HepG2 (cell line): ENCODE data around the gene ARHGAP22. TPM values are rescaled to one million over a fixed set of nuclear protein-coding genes. Genes with fewer than 3 reads are reported as not detected.

ENCODE experiments used
- ATAC-seq: fragments of 200-7000 bp; cut with Tn5 transposase; 3 replicates; pipeline ENCODE4 v1.9.1; 2020; ENCODE audit warnings: mild to moderate bottlenecking, moderate library complexity
- BruUV-seq: library from RNA; stranded (reverse); fragments of 400-500 nt; replicated peaks from 2 replicates; lab custom pipeline; 2021; lab: Mats Ljungman, UMichigan
- CTCF ChIA-PET: fragments of 300-600 bp; formaldehyde crosslinking; extraction: SDS; loops from one replicate; lab custom pipeline; 2021; ENCODE audit warnings: low total read pairs, inconsistent platforms, low intra/inter-chr PET ratio; lab: Yijun Ruan, JAX
- POLR2A ChIA-PET: fragments of 350-600 bp; sonication (Branson Sonifier 250); formaldehyde crosslinking; loops from one replicate; lab custom pipeline; 2020; ENCODE audit warnings: antibody characterized with exemption, inconsistent platforms; lab: Yijun Ruan, JAX
- DNase-seq: peaks from one replicate; pipeline ENCODE4 v3.0.0-alpha.2; 2015; ENCODE audit warnings: low spot score
- FAIRE-seq: peaks from 3 replicates; lab custom pipeline; 2011; peaks lifted over from hg19 to GRCh38; lab: Jason Lieb, UNC
- H2AFZ ChIP-seq: one replicate; pipeline ENCODE4 v1.6.1; 2011; ENCODE audit warnings: low read length, inconsistent platforms
- H3K27ac ChIP-seq: fragments of 300-600 bp; 3 replicates; pipeline ENCODE4 v1.8.0; 2011; ENCODE audit warnings: mixed run types, mild to moderate bottlenecking, mixed read lengths, low read length, inconsistent platforms; ENCODE audit not compliant: insufficient read depth; ENCODE audit errors: extremely low read length
- H3K27me3 ChIP-seq, 2 experiments: fragments of 200-600 bp in 1 of 2; 2 replicates in 1 of 2; 3 replicates in 1 of 2; pipeline versions ENCODE4 v1.6.0 to v1.8.0; 2011; ENCODE audit warnings: low read length in 2 of 2, mild to moderate bottlenecking in 2 of 2, moderate library complexity in 2 of 2, inconsistent platforms in 1 of 2; ENCODE audit not compliant: insufficient read depth in 2 of 2, control insufficient read depth in 1 of 2
- H3K36me3 ChIP-seq, 2 experiments: fragments of 200-600 bp in 1 of 2; replicated peaks in 1 of 2; 2 replicates in 1 of 2; 3 replicates in 1 of 2; pipeline versions ENCODE4 v1.5.1 to v1.8.0; 2011; ENCODE audit warnings: low read length in 2 of 2, inconsistent platforms in 1 of 2; ENCODE audit not compliant: insufficient read depth in 2 of 2, control insufficient read depth in 1 of 2
- H3K4me1 ChIP-seq: 2 replicates; pipeline ENCODE4 v1.5.1; 2012; ENCODE audit warnings: low read length, inconsistent platforms; ENCODE audit not compliant: insufficient read depth
- H3K4me2 ChIP-seq: 2 replicates; pipeline ENCODE4 v1.6.0; 2011; ENCODE audit warnings: low read depth, low read length, inconsistent platforms
- H3K4me3 ChIP-seq, 3 experiments: fragments of 200-600 bp in 1 of 3; sonication (generic), shearing (Covaris generic) in 1 of 3; replicated peaks in 1 of 3; 2 replicates each; pipeline ENCODE4 v1.5.1; 2011 to 2016; ENCODE audit warnings: low read length in 3 of 3, inconsistent platforms in 2 of 3, low read depth in 2 of 3, mild to moderate bottlenecking in 2 of 3, control low read depth in 1 of 3, mixed read lengths in 1 of 3; ENCODE audit not compliant: insufficient read depth in 1 of 3
- H3K79me2 ChIP-seq: one replicate; pipeline ENCODE4 v1.6.1; 2011; ENCODE audit warnings: low read length, inconsistent platforms; ENCODE audit not compliant: insufficient read depth
- H3K9ac ChIP-seq: 2 replicates; pipeline ENCODE4 v1.6.0; 2011; ENCODE audit warnings: mild to moderate bottlenecking, low read depth, low read length, inconsistent platforms; ENCODE audit not compliant: insufficient read depth
- H3K9me3 ChIP-seq: 2 replicates; pipeline ENCODE4 v1.5.1; 2012; ENCODE audit warnings: mild to moderate bottlenecking, low read length
- H4K20me1 ChIP-seq: 2 replicates; pipeline ENCODE4 v1.6.0; 2011; ENCODE audit warnings: inconsistent platforms, mild to moderate bottlenecking, low read length, moderate library complexity; ENCODE audit not compliant: insufficient read depth
- CBX5 ChIP-seq: sonication (generic); formaldehyde crosslinking; IDR thresholded peaks from 2 replicates; pipeline ENCODE4 v1.4.0; 2020; ENCODE audit warnings: missing genetic modification reagents, borderline replicate concordance
- DZIP1 ChIP-seq: sonication (generic); formaldehyde crosslinking; IDR thresholded peaks from 2 replicates; pipeline ENCODE4 v1.5.0; 2020; ENCODE audit warnings: mild to moderate bottlenecking, missing genetic modification reagents
- GATAD1 ChIP-seq: IDR thresholded peaks from 2 replicates; pipeline ENCODE4 v1.6.1; 2016; ENCODE audit warnings: missing genetic modification reagents, missing compliant biosample characterization
- HDAC2 ChIP-seq: sonication (generic); formaldehyde crosslinking; IDR thresholded peaks from 2 replicates; pipeline ENCODE4 v1.4.0; 2020; ENCODE audit warnings: missing genetic modification reagents
- HNRNPUL1 ChIP-seq: fragments of 200-400 bp; formaldehyde crosslinking; IDR thresholded peaks from 2 replicates; pipeline ENCODE4 v1.6.1; 2017; ENCODE audit warnings: low read depth, mild to moderate bottlenecking, low read length, moderate library complexity
- HOXA9 ChIP-seq: sonication (generic); formaldehyde crosslinking; IDR thresholded peaks from 2 replicates; pipeline ENCODE4 v1.8.1; 2022; ENCODE audit warnings: missing genetic modification reagents, mild to moderate bottlenecking, moderate library complexity, borderline replicate concordance
- KAT7 ChIP-seq: IDR thresholded peaks from 2 replicates; pipeline ENCODE4 v1.6.1; 2018; ENCODE audit warnings: borderline replicate concordance, missing compliant biosample characterization
- KDM5A ChIP-seq: fragments of 200-600 bp; sonication (generic); IDR thresholded peaks from 2 replicates; pipeline ENCODE4 v1.7.0; 2018; ENCODE audit warnings: antibody characterized with exemption, mild to moderate bottlenecking, low read length, borderline replicate concordance
- MLX ChIP-seq: IDR thresholded peaks from 2 replicates; pipeline ENCODE4 v1.6.1; 2016
- PCBP2 ChIP-seq: fragments of 200-400 bp; formaldehyde crosslinking; optimal IDR thresholded peaks from 2 replicates; pipeline ENCODE3; 2018; ENCODE audit warnings: low read length, low read depth; ENCODE audit not compliant: poor library complexity, severe bottlenecking
- TOPORS ChIP-seq: sonication (generic); formaldehyde crosslinking; IDR thresholded peaks from 2 replicates; pipeline ENCODE4 v1.8.0; 2023; ENCODE audit warnings: mild to moderate bottlenecking, missing genetic modification reagents
- ZNF20 ChIP-seq: sonication (generic); formaldehyde crosslinking; IDR thresholded peaks from 2 replicates; pipeline ENCODE4 v1.4.0; 2020; ENCODE audit warnings: mild to moderate bottlenecking, moderate library complexity, missing genetic modification reagents
- ZNF207 ChIP-seq: fragments of 450-650 bp; IDR thresholded peaks from 2 replicates; pipeline ENCODE4 v1.6.1; 2016; ENCODE audit warnings: antibody characterized with exemption, borderline replicate concordance
- ZNF24 ChIP-seq: fragments of 450-650 bp; IDR thresholded peaks from 2 replicates; pipeline ENCODE4 v1.6.1; 2017; ENCODE audit warnings: antibody characterized with exemption, mild to moderate bottlenecking
- ZNF430 ChIP-seq: sonication (generic); formaldehyde crosslinking; IDR thresholded peaks from 2 replicates; pipeline ENCODE4 v1.9.0; 2021; ENCODE audit warnings: mild to moderate bottlenecking, missing genetic modification reagents
- ZNF556 ChIP-seq: sonication (generic); formaldehyde crosslinking; IDR thresholded peaks from 2 replicates; pipeline ENCODE4 v1.4.0; 2020; ENCODE audit warnings: mild to moderate bottlenecking, missing genetic modification reagents, borderline replicate concordance
- ZNF589 ChIP-seq: sonication (generic); formaldehyde crosslinking; conservative IDR thresholded peaks from 2 replicates; pipeline ENCODE4 v1.8.0; 2022; ENCODE audit warnings: mild to moderate bottlenecking, moderate library complexity, missing genetic modification reagents
- ZNF703 ChIP-seq: sonication (generic); formaldehyde crosslinking; IDR thresholded peaks from 2 replicates; pipeline ENCODE4 v1.5.1; 2020; ENCODE audit warnings: missing genetic modification reagents, mild to moderate bottlenecking, moderate library complexity, borderline replicate concordance
- ZSCAN22 ChIP-seq: sonication (generic); formaldehyde crosslinking; IDR thresholded peaks from 2 replicates; pipeline ENCODE4 v1.4.0; 2020; ENCODE audit warnings: mild to moderate bottlenecking, missing genetic modification reagents
- WGBS: methylation state at CpG from one replicate; pipeline ENCODE4 v1.1.6; 2017; ENCODE audit warnings: low lambda C conversion rate; 5-methylcytosine and 5-hydroxymethylcytosine counted together
- in situ Hi-C: cut with HindIII; loops from 2 replicates; pipeline ENCODE4 v1.10.0; 2017; ENCODE audit warnings: low pct_unique_long_range_greater_than_20kb; ENCODE audit not compliant: extremely low pct_ligation_motif_present
- intact Hi-C: fragments of 100-400 bp; cut with micrococcal nuclease; formaldehyde crosslinking; loops from one replicate; pipeline ENCODE4 v1.10.0; 2022; ENCODE audit not compliant: unreplicated experiment
- polyA plus RNA-seq, 8 experiments: library from polyadenylated mRNA; depleted of rRNA in 3 of 8; stranded (reverse) in 7 of 8; unstranded in 1 of 8; fragments of >200 nt; fragmentation: Illumina TruSeq in 4 of 8; extraction: Trizol in 4 of 8; gene quantifications; 2 replicates each; pipeline versions ENCODE4 v1.2.1 to v1.2.3, GENCODE V29; 2011 to 2016; ENCODE audit warnings: low read depth in 4 of 8, missing spikeins in 1 of 8, mixed read lengths in 1 of 8; ENCODE audit not compliant: insufficient read depth in 1 of 8
- total RNA-seq, 5 experiments: library from RNA; depleted of rRNA; stranded (reverse); fragments of >200 nt; fragmentation: Illumina TruSeq; extraction: Trizol; gene quantifications; 2 replicates each; pipeline ENCODE4 v1.2.3, GENCODE V29; 2016; ENCODE audit warnings: low read depth in 1 of 5
- TF ChIP-seq, protein P1 (sequence below): sonication (generic); formaldehyde crosslinking; IDR thresholded peaks from 2 replicates; pipeline ENCODE4 v1.4.0; 2020; ENCODE audit warnings: missing genetic modification reagents

ARHGAP22 gene
- total and polyA plus RNA-seq, 2 of the 13 experiments (the other 11 are each of a cell fraction or from before 2014, with no cell fraction given), result 0.08 to 0.38 TPM

DNA sequence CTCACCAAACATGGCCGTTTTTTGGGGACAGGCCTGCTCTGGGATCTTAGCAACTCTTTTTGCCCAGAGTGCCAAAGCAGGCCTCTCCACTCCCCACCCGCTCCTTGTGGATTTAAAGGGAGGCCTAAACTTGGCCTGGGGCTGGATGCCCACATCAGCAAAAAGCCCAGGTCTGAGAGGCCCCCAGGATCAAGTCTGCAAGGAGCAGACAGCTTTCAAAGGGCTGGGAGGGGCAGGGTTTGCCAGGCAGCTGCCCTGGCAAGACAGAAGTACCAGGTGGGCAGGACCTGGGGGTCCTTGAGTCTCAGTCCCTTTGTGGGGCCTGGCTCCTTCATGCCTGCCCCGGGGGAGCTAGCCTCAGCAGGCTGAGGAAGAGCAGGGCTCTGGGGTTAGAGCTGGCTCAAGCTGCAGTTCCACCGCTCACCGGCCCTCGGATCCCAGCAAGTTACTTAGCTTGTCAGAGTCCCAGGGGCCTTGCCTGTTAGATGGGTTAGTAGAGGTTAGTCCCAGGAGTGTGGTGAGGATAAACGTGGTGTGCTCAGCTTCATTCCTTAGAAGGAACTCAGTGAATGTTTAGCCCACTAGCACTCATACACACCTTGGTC is 56.2 kb downstream of the ARHGAP22 start:
- no peaks in the 10 kb centered on the region for H3K4me1 ChIP-seq
- 26% methylated on average over 6 of the region's 7 CpGs for WGBS
- FAIRE-seq, result no peak
- H3K79me2 ChIP-seq, result no peaks in the 10 kb centered on the region
- H3K4me2 ChIP-seq, result no peak overlapping the region
- TF ChIP-seq HNRNPUL1 (no peak), ZNF20 (no peak), GATAD1 (CRISPR knock-in tag) (no peak), HOXA9 (no peak), HDAC2 (no peak), ZNF589 (CRISPR knock-in tag) (no peak), PCBP2 (no peak), ZNF703 (no peak), ZNF430 (CRISPR knock-in tag) (no peak), ZSCAN22 (CRISPR knock-in tag) (no peak), KAT7 (CRISPR knock-in tag) (no peak), DZIP1 (no peak), ZNF207 (no peak), ZNF24 (no peak), MLX (CRISPR knock-in tag) (no peak), KDM5A (no peak), ZNF556 (CRISPR knock-in tag) (no peak), TOPORS (no peak), CBX5 (CRISPR knock-in tag) (no peak)
- TF ChIP-seq, protein P1, sequence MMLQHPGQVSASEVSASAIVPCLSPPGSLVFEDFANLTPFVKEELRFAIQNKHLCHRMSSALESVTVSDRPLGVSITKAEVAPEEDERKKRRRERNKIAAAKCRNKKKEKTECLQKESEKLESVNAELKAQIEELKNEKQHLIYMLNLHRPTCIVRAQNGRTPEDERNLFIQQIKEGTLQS (CRISPR knock-in tag), result no peak
- TF ChIP-seq, all 625 proteins: peak for 0
- no TSS peak for BruUV-seq
- DNase-seq, result no peak
- H3K27me3 ChIP-seq, result peaks cover 2 to 15% of the 10 kb centered on the region in 2 experiments
- H3K9me3 ChIP-seq, result no peaks in the 10 kb centered on the region
- ChIA-PET CTCF (no interaction called here), POLR2A (no interaction called here)
- H2AFZ ChIP-seq, result no peak overlapping the region
- intact Hi-C loops, result no loop called here
- no peaks in the 10 kb centered on the region for H3K36me3 ChIP-seq
- in situ Hi-C loops, result no loop called here
- ATAC-seq, result peak; percentile 74
- no peak overlapping the region for H3K27ac ChIP-seq
- no peaks in the 10 kb centered on the region for H4K20me1 ChIP-seq
- H3K9ac ChIP-seq, result no peak overlapping the region
- H3K4me3 ChIP-seq, result no peak overlapping the region
